Astrocyte of the spinal cord (primary cell): ENCODE measurements around the gene GNB1.

ENCODE experiments used
- DNase-seq: peaks from one replicate; pipeline ENCODE4 v3.0.0; 2011; ENCODE audit warnings: low read depth, low spot score
- H3K4me3 ChIP-seq: 2 replicates; pipeline ENCODE4 v1.5.1; 2011; ENCODE audit warnings: low read depth, mild to moderate bottlenecking, low read length, moderate library complexity
- CTCF ChIP-seq: IDR thresholded peaks from 2 replicates; pipeline ENCODE4 v1.5.1; 2012; ENCODE audit warnings: low read depth, mild to moderate bottlenecking, low read length, inconsistent platforms
- in situ Hi-C: cut with HindIII; loops from 2 replicates; pipeline ENCODE4 v1.10.0; 2017; ENCODE audit warnings: low sequenced_read_pairs

The GNB1 gene

GRCh38 chr1:1799716-1800115 lies 91.2 kb downstream of the GNB1 start:
- no peak overlapping the region for H3K4me3 ChIP-seq
- TF ChIP-seq CTCF: no peak
- DNase-seq: no peak
- in situ Hi-C loops: no loop called here

- no peak for DNase-seq
- no peak for TF ChIP-seq CTCF
Observed at GRCh38 chr1:1797731-1798341, 93.1 kb downstream of the GNB1 start.

GRCh38 chr1:1796466-1796865 lies 94.4 kb downstream of the GNB1 start:
- no peak for DNase-seq
- no peak overlapping the region for H3K4me3 ChIP-seq
- TF ChIP-seq CTCF: peak; percentile 39
- in situ Hi-C loops: no loop called here

More at GRCh38 chr1:1797731-1798341, 93.1 kb downstream of the GNB1 start:
- in situ Hi-C loops: no loop called here
- no peak overlapping the region for H3K4me3 ChIP-seq

- no peak overlapping the region for H3K4me3 ChIP-seq
- no peak for DNase-seq
- in situ Hi-C loops: no loop called here
- TF ChIP-seq CTCF: no peak
Observed at GRCh38 chr1:1794999-1795398, 95.9 kb downstream of the GNB1 start.

GRCh38 chr1:1793481-1794244 lies 97.2 kb downstream of the GNB1 start:
- in situ Hi-C loops: no loop called here
- no peak for DNase-seq
- no peak overlapping the region for H3K4me3 ChIP-seq
- TF ChIP-seq CTCF: no peak

- in situ Hi-C loops: no loop called here
- peak; percentile 27 for DNase-seq
Observed at GRCh38 chr1:1788646-1789431, 102.0 kb downstream of the GNB1 start.

More at GRCh38 chr1:1788646-1789431, 102.0 kb downstream of the GNB1 start:
- TF ChIP-seq CTCF: peak; percentile 41
- H3K4me3 ChIP-seq: no peak overlapping the region
